Gastrocnemius medialis (tissue), 4 donors: Measurements from ENCODE around the gene CDH4. TPM values are rescaled to one million over a fixed set of nuclear protein-coding genes. Genes with fewer than 3 reads are reported as not detected.

ENCODE experiments used
- ATAC-seq, 2 donors: fragments of 150-250 bp; one replicate each; pipeline ENCODE4 v1.9.1; 2016
- DNase-seq, 2 donors: peaks; one replicate each; pipeline ENCODE4 v3.0.0-alpha.2; 2019
- H3K27ac ChIP-seq, 4 donors: fragments of 200-600 bp; sonication (generic); 1 replicate in 1 of 4; 2 replicates in 3 of 4; pipeline ENCODE4 v1.5.1; 2016 to 2018; ENCODE audit warnings: mild to moderate bottlenecking in 2 of 4, moderate library complexity in 1 of 4
- H3K27me3 ChIP-seq, 3 donors: fragments of 200-600 bp; sonication (generic) in 2 of 3; 1 replicate in 1 of 3; 2 replicates in 2 of 3; pipeline versions ENCODE4 v1.5.1 to v1.6.0; 2016 to 2019; ENCODE audit warnings: mild to moderate bottlenecking in 1 of 3, moderate library complexity in 1 of 3
- H3K36me3 ChIP-seq, 2 donors: fragments of 200-600 bp; sonication (generic) in 1 of 2; one replicate each; pipeline ENCODE4 v1.5.1; 2017 to 2018
- H3K4me1 ChIP-seq, 2 donors: fragments of 200-600 bp; sonication (generic) in 1 of 2; one replicate each; pipeline ENCODE4 v1.5.1; 2016 to 2017; ENCODE audit warnings: mild to moderate bottlenecking in 2 of 2
- H3K4me3 ChIP-seq, 4 donors: fragments of 200-600 bp; sonication (generic) in 3 of 4; 1 replicate in 1 of 4; 2 replicates in 3 of 4; pipeline ENCODE4 v1.5.1; 2016 to 2019; ENCODE audit warnings: mild to moderate bottlenecking in 2 of 4
- H3K9me3 ChIP-seq, 3 donors: fragments of 200-600 bp; sonication (generic) in 2 of 3; 1 replicate in 1 of 3; 2 replicates in 2 of 3; pipeline ENCODE4 v1.5.1; 2016 to 2019
- CTCF ChIP-seq, 5 experiments: fragments of 450-650 bp in 3 of 5; fragments of 200-600 bp in 2 of 5; sonication (generic) in 2 of 5; IDR thresholded peaks in 4 of 5; conservative IDR thresholded peaks in 1 of 5; 1 replicate in 4 of 5; 2 replicates in 1 of 5; pipeline ENCODE4 v1.5.1; 2016 to 2019; ENCODE audit warnings: antibody characterized with exemption in 5 of 5, mild to moderate bottlenecking in 3 of 5, moderate library complexity in 3 of 5
- POLR2A ChIP-seq, 2 donors: fragments of 450-650 bp; IDR thresholded peaks; one replicate each; pipeline ENCODE4 v1.6.1; 2017; ENCODE audit warnings: antibody characterized with exemption in 2 of 2, mild to moderate bottlenecking in 2 of 2, moderate library complexity in 2 of 2
- in situ Hi-C, 4 donors: fragments of 200-750 bp; cut with MboI; loops; one replicate each; pipeline versions ENCODE4 v1.15.0 to v1.8.0; 2017; ENCODE audit warnings: low sequenced_read_pairs in 4 of 4
- intact Hi-C: fragments of 100-400 bp; cut with DNase I; formaldehyde crosslinking; loops from one replicate; pipeline ENCODE4 v1.15.1; 2023; ENCODE audit warnings: low total_unique reads
- total RNA-seq, 4 donors: library from RNA; depleted of rRNA; stranded (reverse); fragments of >200 nt; gene quantifications; one replicate each; pipeline versions ENCODE4 v1.1.0 to v1.2.3, GENCODE V29; 2016

CDH4 gene
- total RNA-seq, 4 donors from 2014 or later, result 0.38 to 1.2 (median 0.86) TPM

GRCh38 chr20:61631751-61632150 is 379.7 kb downstream of the CDH4 start:
- TF ChIP-seq CTCF (IDR thresholded peaks at IDR 0.05 in 4 of 5, conservative IDR thresholded peaks at IDR 0.05 in 1 of 5) (no peak), POLR2A (IDR thresholded peaks at IDR 0.05) (no peak)
- intact Hi-C loops (no loop called here), in situ Hi-C loops (no loop called here)
- H3K27me3 ChIP-seq, result peaks cover 0 to 9% (median 7%) of the 10 kb centered on the region in 3 donors
- H3K9me3 ChIP-seq, result no peaks in the 10 kb centered on the region
- ATAC-seq (no peak), DNase-seq (no peak)
- H3K36me3 ChIP-seq, result no peaks in the 10 kb centered on the region
- no peak overlapping the region for H3K27ac ChIP-seq
- H3K4me3 ChIP-seq, result no peak overlapping the region
- H3K4me1 ChIP-seq, result no peaks in the 10 kb centered on the region

GRCh38 chr20:61633004-61633403 is 380.9 kb downstream of the CDH4 start:
- in situ Hi-C loops, result no loop called here
- intact Hi-C loops, result no loop called here
- TF ChIP-seq POLR2A (IDR thresholded peaks at IDR 0.05) (no peak), CTCF (IDR thresholded peaks at IDR 0.05 in 4 of 5, conservative IDR thresholded peaks at IDR 0.05 in 1 of 5) (no peak)
- Histone ChIP-seq H3K36me3 (no peaks in the 10 kb centered on the region), H3K4me3 (no peak overlapping the region), H3K9me3 (no peaks in the 10 kb centered on the region), H3K27ac (no peak overlapping the region), H3K27me3 (peaks cover 0 to 9% (median 7%) of the 10 kb centered on the region in 3 donors), H3K4me1 (no peaks in the 10 kb centered on the region)
- ATAC-seq, result no peak
- no peak for DNase-seq

GRCh38 chr20:61634376-61635145 is 382.5 kb downstream of the CDH4 start:
- TF ChIP-seq CTCF (IDR thresholded peaks at IDR 0.05 in 4 of 5, conservative IDR thresholded peaks at IDR 0.05 in 1 of 5), result no peak
- no peak for TF ChIP-seq POLR2A (IDR thresholded peaks at IDR 0.05)
- no peak overlapping the region for H3K4me3 ChIP-seq
- no peaks in the 10 kb centered on the region for H3K27me3 ChIP-seq
- H3K4me1 ChIP-seq, result no peaks in the 10 kb centered on the region
- ATAC-seq (no peak), DNase-seq (no peak)
- in situ Hi-C loops, result no loop called here
- no peaks in the 10 kb centered on the region for H3K36me3 ChIP-seq
- H3K27ac ChIP-seq, result no peak overlapping the region
- no peaks in the 10 kb centered on the region for H3K9me3 ChIP-seq
- intact Hi-C loops, result no loop called here

- H3K27me3 ChIP-seq, result no peaks in the 10 kb centered on the region
- no peak for TF ChIP-seq CTCF (IDR thresholded peaks at IDR 0.05 in 4 of 5, conservative IDR thresholded peaks at IDR 0.05 in 1 of 5)
- no peak for TF ChIP-seq POLR2A (IDR thresholded peaks at IDR 0.05)
- no peak for ATAC-seq
These were observed 383.8 kb downstream of the CDH4 start for GRCh38 chr20:61635721-61636455.

More at GRCh38 chr20:61635721-61636455, 383.8 kb downstream of the CDH4 start:
- H3K9me3 ChIP-seq, result no peaks in the 10 kb centered on the region
- H3K27ac ChIP-seq, result no peak overlapping the region
- DNase-seq, result no peak
- in situ Hi-C loops, result no loop called here
- no peaks in the 10 kb centered on the region for H3K4me1 ChIP-seq
- H3K36me3 ChIP-seq, result no peaks in the 10 kb centered on the region
- intact Hi-C loops, result no loop called here
- H3K4me3 ChIP-seq, result no peak overlapping the region
